Trophoblast cell (in vitro differentiated cells and primary cell): ENCODE measurements around the gene NET1.

Source experiments
- DNase-seq, 2 donors: peaks; one replicate each; pipeline ENCODE4 v3.0.0-alpha.2; 2016
- H2AFZ ChIP-seq: 2 replicates; pipeline ENCODE4 v1.6.1; 2013; ENCODE audit warnings: low read length, moderate library complexity, mild to moderate bottlenecking; ENCODE audit not compliant: insufficient read depth, poor library complexity
- H2AK5ac ChIP-seq: 2 replicates; pipeline ENCODE4 v1.6.1; 2013; ENCODE audit warnings: mild to moderate bottlenecking, low read length
- H2BK120ac ChIP-seq: 2 replicates; pipeline ENCODE4 v1.6.1; 2013; ENCODE audit warnings: low read length, mild to moderate bottlenecking, moderate library complexity; ENCODE audit not compliant: insufficient read depth, poor library complexity
- H2BK12ac ChIP-seq: 2 replicates; pipeline ENCODE4 v1.6.1; 2013; ENCODE audit warnings: mild to moderate bottlenecking, low read length, moderate library complexity
- H2BK5ac ChIP-seq: 2 replicates; pipeline ENCODE4 v1.6.1; 2013; ENCODE audit warnings: low read length, low read depth, moderate library complexity, mild to moderate bottlenecking; ENCODE audit not compliant: poor library complexity
- H3K14ac ChIP-seq: 2 replicates; pipeline ENCODE4 v1.6.1; 2013; ENCODE audit warnings: mild to moderate bottlenecking, low read length
- H3K18ac ChIP-seq: 2 replicates; pipeline ENCODE4 v1.6.1; 2013; ENCODE audit warnings: mild to moderate bottlenecking, low read length
- H3K23ac ChIP-seq: 2 replicates; pipeline ENCODE4 v1.6.1; 2013; ENCODE audit warnings: low read length
- H3K27ac ChIP-seq: 2 replicates; pipeline ENCODE4 v1.5.1; 2013; ENCODE audit warnings: low read depth, mild to moderate bottlenecking, inconsistent platforms, low read length, moderate library complexity
- H3K27me3 ChIP-seq: 2 replicates; pipeline ENCODE4 v1.6.1; 2013; ENCODE audit warnings: inconsistent platforms, mild to moderate bottlenecking, low read length, moderate library complexity; ENCODE audit not compliant: insufficient read depth
- H3K36me3 ChIP-seq, 2 experiments: 1 replicate in 1 of 2; 2 replicates in 1 of 2; pipeline ENCODE4 v1.6.1; 2013; ENCODE audit warnings: low read length in 2 of 2, mild to moderate bottlenecking in 2 of 2, moderate library complexity in 1 of 2; ENCODE audit not compliant: insufficient read depth in 2 of 2, control insufficient read depth in 1 of 2
- H3K4ac ChIP-seq: 2 replicates; pipeline ENCODE4 v1.6.1; 2013; ENCODE audit warnings: low read depth, mild to moderate bottlenecking, low read length, moderate library complexity
- H3K4me1 ChIP-seq, 2 experiments: 1 replicate in 1 of 2; 2 replicates in 1 of 2; pipeline ENCODE4 v1.6.1; 2013; ENCODE audit warnings: low read length in 2 of 2, mild to moderate bottlenecking in 2 of 2, moderate library complexity in 1 of 2; ENCODE audit not compliant: insufficient read depth in 2 of 2, control insufficient read depth in 1 of 2
- H3K4me2 ChIP-seq: 2 replicates; pipeline ENCODE4 v1.6.1; 2013; ENCODE audit warnings: inconsistent platforms, mild to moderate bottlenecking, low read length, moderate library complexity
- H3K4me3 ChIP-seq: 2 replicates; pipeline ENCODE4 v1.5.1; 2013; ENCODE audit warnings: mild to moderate bottlenecking, low read depth, low read length, inconsistent platforms
- H3K79me1 ChIP-seq: one replicate; pipeline ENCODE4 v1.6.1; 2013; ENCODE audit warnings: low read length
- H3K79me2 ChIP-seq: 2 replicates; pipeline ENCODE4 v1.6.1; 2013; ENCODE audit warnings: low read length, mild to moderate bottlenecking; ENCODE audit not compliant: control insufficient read depth, insufficient read depth, poor library complexity
- H3K9ac ChIP-seq: 2 replicates; pipeline ENCODE4 v1.6.1; 2013; ENCODE audit warnings: mild to moderate bottlenecking, low read length
- H3K9me3 ChIP-seq: 2 replicates; pipeline ENCODE4 v1.6.1; 2013; ENCODE audit warnings: low read depth, mild to moderate bottlenecking, control low read depth, inconsistent platforms, low read length; ENCODE audit not compliant: insufficient read depth
- H4K12ac ChIP-seq: 2 replicates; pipeline ENCODE4 v1.6.1; 2013; ENCODE audit warnings: low read depth, mild to moderate bottlenecking, low read length, moderate library complexity
- H4K8ac ChIP-seq: 2 replicates; pipeline ENCODE4 v1.6.1; 2013; ENCODE audit warnings: low read depth, mild to moderate bottlenecking, low read length, moderate library complexity
- H4K91ac ChIP-seq: one replicate; pipeline ENCODE4 v1.6.1; 2013; ENCODE audit warnings: low read depth, mild to moderate bottlenecking, low read length, moderate library complexity
- WGBS: extraction: QIAGEN DNeasy Blood & Tissue Kit; methylation state at CpG from one replicate; pipeline ENCODE4 v1.1.7; 2013; ENCODE audit warnings: missing lambda C conversion rate; ENCODE audit not compliant: insufficient read length, insufficient coverage; ENCODE audit errors: extremely low coverage; 5-methylcytosine and 5-hydroxymethylcytosine counted together

NET1 gene

GRCh38 chr10:5435328-5435727 is 23.0 kb downstream of the NET1 start:
- no peaks in the 10 kb centered on the region for H3K9me3 ChIP-seq
- no peaks in the 10 kb centered on the region for H3K27me3 ChIP-seq
- no peak overlapping the region for H2BK120ac ChIP-seq
- H2BK12ac ChIP-seq = no peak overlapping the region
- no peak overlapping the region for H3K9ac ChIP-seq
- H3K4me2 ChIP-seq = no peak overlapping the region
- H2BK5ac ChIP-seq = no peak overlapping the region
- H4K12ac ChIP-seq = no peak overlapping the region
- no peak overlapping the region for H2AFZ ChIP-seq
- H3K18ac ChIP-seq = no peak overlapping the region
- no peak overlapping the region for H2AK5ac ChIP-seq
- no CpG with 5 or more reads among the region's 3 CpGs for WGBS
- H3K79me1 ChIP-seq = no peaks in the 10 kb centered on the region
- no peak overlapping the region for H4K91ac ChIP-seq
- peaks cover 0 to 2% of the 10 kb centered on the region in 2 experiments for H3K4me1 ChIP-seq
- H3K79me2 ChIP-seq = no peaks in the 10 kb centered on the region
- H4K8ac ChIP-seq = no peak overlapping the region
- H3K36me3 ChIP-seq = peaks cover 0 to under 1% of the 10 kb centered on the region in 2 experiments
- H3K27ac ChIP-seq = no peak overlapping the region
- H3K4ac ChIP-seq = no peak overlapping the region
- no peak overlapping the region for H3K14ac ChIP-seq
- no peak for DNase-seq
- H3K4me3 ChIP-seq = no peak overlapping the region
- H3K23ac ChIP-seq = no peak overlapping the region

- no peak overlapping the region for H3K18ac ChIP-seq
- H3K79me1 ChIP-seq = peaks cover 4% of the 10 kb centered on the region
- no peak overlapping the region for H3K4me3 ChIP-seq
- H3K23ac ChIP-seq = no peak overlapping the region
- H3K79me2 ChIP-seq = peaks cover 2% of the 10 kb centered on the region
- no peak overlapping the region for H2BK5ac ChIP-seq
- no peak overlapping the region for H4K91ac ChIP-seq
- no peak overlapping the region for H2BK120ac ChIP-seq
- H3K27me3 ChIP-seq = no peaks in the 10 kb centered on the region
- H3K4me1 ChIP-seq = no peaks in the 10 kb centered on the region
- no peak overlapping the region for H3K4me2 ChIP-seq
- no peak overlapping the region for H4K8ac ChIP-seq
- no peak overlapping the region for H3K14ac ChIP-seq
- no peak overlapping the region for H2AK5ac ChIP-seq
- no peak overlapping the region for H2BK12ac ChIP-seq
- DNase-seq = no peak
- H3K27ac ChIP-seq = no peak overlapping the region
- no CpG with 5 or more reads among the region's 2 CpGs for WGBS
- H3K9ac ChIP-seq = no peak overlapping the region
- no peak overlapping the region for H4K12ac ChIP-seq
- H3K4ac ChIP-seq = no peak overlapping the region
- H3K36me3 ChIP-seq = peaks cover 0 to 2% of the 10 kb centered on the region in 2 experiments
- H3K9me3 ChIP-seq = no peaks in the 10 kb centered on the region
- no peak overlapping the region for H2AFZ ChIP-seq
Measured at GRCh38 chr10:5440206-5440605, 27.8 kb downstream of the NET1 start.

GRCh38 chr10:5441106-5441505 is 28.7 kb downstream of the NET1 start:
- Histone ChIP-seq H3K18ac (no peak overlapping the region), H4K8ac (no peak overlapping the region), H3K9ac (no peak overlapping the region), H4K12ac (no peak overlapping the region), H2AK5ac (peak overlapping the region; percentile 65), H3K27ac (no peak overlapping the region), H3K4me2 (no peak overlapping the region), H4K91ac (no peak overlapping the region), H3K9me3 (no peaks in the 10 kb centered on the region), H3K27me3 (no peaks in the 10 kb centered on the region), H3K79me1 (peaks cover 4% of the 10 kb centered on the region), H2BK12ac (peak overlapping the region; percentile 3), H2BK120ac (no peak overlapping the region), H2BK5ac (no peak overlapping the region), H2AFZ (no peak overlapping the region), H3K4me3 (no peak overlapping the region), H3K4ac (no peak overlapping the region), H3K36me3 (peaks cover 0 to 2% of the 10 kb centered on the region in 2 experiments), H3K23ac (no peak overlapping the region), H3K79me2 (peaks cover 2% of the 10 kb centered on the region), H3K4me1 (no peaks in the 10 kb centered on the region), H3K14ac (no peak overlapping the region)
- DNase-seq = no peak
- WGBS = no CpG with 5 or more reads among the region's 4 CpGs

DNA sequence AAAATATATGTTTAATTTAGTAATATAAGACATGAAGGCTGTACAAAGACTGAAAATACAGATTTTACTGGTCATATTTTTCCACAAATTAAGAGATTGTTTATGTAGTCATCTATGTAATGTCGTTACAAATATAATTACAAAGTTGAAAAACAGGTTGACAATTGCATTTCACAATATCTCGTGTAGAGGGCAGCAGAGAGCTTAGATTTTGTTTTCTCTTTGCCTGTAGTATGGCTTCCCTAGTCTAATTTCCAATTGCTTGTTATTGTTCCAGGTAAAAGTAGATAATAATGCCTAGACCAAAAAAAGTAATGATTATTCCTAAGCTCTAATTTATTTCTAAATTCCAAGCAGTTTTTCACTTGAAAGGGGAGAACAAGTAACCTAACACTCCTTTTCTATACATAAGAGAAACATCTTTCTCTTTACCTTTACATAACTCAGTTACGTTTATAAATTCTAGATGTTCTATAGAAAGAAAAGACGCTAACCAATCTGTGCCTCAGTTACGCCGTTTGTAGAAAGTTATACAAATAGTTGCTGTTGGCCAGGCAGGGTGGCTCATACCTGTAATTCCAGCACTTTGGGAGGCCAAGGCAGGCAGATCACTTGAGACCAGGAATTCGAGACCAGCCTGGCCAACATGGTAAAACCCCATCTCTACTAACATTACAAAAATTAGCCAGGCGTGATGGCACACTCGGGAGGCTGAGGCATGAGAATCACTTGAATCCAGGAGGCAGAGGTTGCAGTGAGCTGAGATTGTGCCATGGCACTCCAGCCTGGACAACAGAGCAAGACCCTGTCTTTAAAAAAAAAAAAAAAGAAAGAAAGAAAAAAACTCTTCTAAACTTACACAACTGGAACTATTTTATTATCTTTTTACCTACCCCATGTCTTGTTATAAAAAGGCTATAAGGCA is 30.0 kb downstream of the NET1 start:
- Histone ChIP-seq H3K36me3 (peaks cover 0 to 2% of the 10 kb centered on the region in 2 experiments), H3K4ac (no peak overlapping the region), H4K12ac (no peak overlapping the region), H3K79me1 (peaks cover 4% of the 10 kb centered on the region), H2BK5ac (peak overlapping the region; percentile 46), H3K27me3 (no peaks in the 10 kb centered on the region), H3K23ac (no peak overlapping the region), H3K14ac (no peak overlapping the region), H4K8ac (peak overlapping the region; percentile 67), H3K4me1 (no peaks in the 10 kb centered on the region), H3K4me2 (no peak overlapping the region), H2BK12ac (peak overlapping the region; percentile 67), H3K9ac (no peak overlapping the region), H2AK5ac (no peak overlapping the region), H3K79me2 (peaks cover 2% of the 10 kb centered on the region), H4K91ac (peak overlapping the region; percentile 70), H3K9me3 (no peaks in the 10 kb centered on the region), H3K27ac (no peak overlapping the region), H2AFZ (no peak overlapping the region), H2BK120ac (peak overlapping the region; percentile 58), H3K18ac (no peak overlapping the region), H3K4me3 (no peak overlapping the region)
- WGBS = no CpG with 5 or more reads among the region's 9 CpGs
- DNase-seq = peak; percentile 55 to 94
